ENCODE measurements around the gene EHMT1. TPM values are rescaled to one million over a fixed set of nuclear protein-coding genes. Genes with fewer than 3 reads are reported as not detected.
A peak's percentile ranks its signal among the peaks of the same experiment; 100 is the strongest.

Gene EHMT1
- total RNA-seq, 6 experiments from 2014 or later: 41.0 to 116 (median 46.9) TPM

GRCh38 chr9:137738703-137739102, 119.9 kb downstream of the EHMT1 start:
- H3K4me3 Mint-ChIP-seq: no peak overlapping the region
- no peak overlapping the region; the same call in 1 of the 2 replicates for H3K27ac Mint-ChIP-seq
- no peaks in the 10 kb centered on the region for H3K4me1 Mint-ChIP-seq (ENCODE audit: low read depth)
- H3K27me3 Mint-ChIP-seq (ENCODE audit: insufficient read depth): no peaks in the 10 kb centered on the region
- peaks cover 28% of the 10 kb centered on the region for H3K36me3 Mint-ChIP-seq (ENCODE audit: low read depth)
- DNase-seq: no peak
- H3K9me3 Mint-ChIP-seq: peaks cover 7% of the 10 kb centered on the region
- TF ChIP-seq CTCF (IDR thresholded peaks at IDR 0.05): no peak

GRCh38 chr9:137739371-137740309, 120.8 kb downstream of the EHMT1 start:
- no peak for DNase-seq
- no peaks in the 10 kb centered on the region for H3K27me3 Mint-ChIP-seq (ENCODE audit: insufficient read depth)
- peaks cover 21% of the 10 kb centered on the region for H3K36me3 Mint-ChIP-seq (ENCODE audit: low read depth)
- H3K9me3 Mint-ChIP-seq: no peaks in the 10 kb centered on the region
- no peaks in the 10 kb centered on the region for H3K4me1 Mint-ChIP-seq (ENCODE audit: low read depth)
- H3K27ac Mint-ChIP-seq: no peak overlapping the region
- TF ChIP-seq CTCF (IDR thresholded peaks at IDR 0.05): no peak
- H3K4me3 Mint-ChIP-seq: no peak overlapping the region

- no peaks in the 10 kb centered on the region for H3K9me3 Mint-ChIP-seq
- TF ChIP-seq CTCF (IDR thresholded peaks at IDR 0.05): no peak
- H3K4me1 Mint-ChIP-seq (ENCODE audit: low read depth): no peaks in the 10 kb centered on the region; the same call in 1 of the 2 replicates
- peak; percentile 9 for DNase-seq
- peaks cover 15% of the 10 kb centered on the region; the same call in 1 of the 2 replicates for H3K36me3 Mint-ChIP-seq (ENCODE audit: low read depth)
- no peak overlapping the region for H3K27ac Mint-ChIP-seq
- H3K4me3 Mint-ChIP-seq: no peak overlapping the region
- H3K27me3 Mint-ChIP-seq (ENCODE audit: insufficient read depth): peaks cover 2% of the 10 kb centered on the region; the same call in 1 of the 2 replicates
Measured at GRCh38 chr9:137740312-137740711, 121.5 kb downstream of the EHMT1 start.

- no peaks in the 10 kb centered on the region for H3K9me3 Mint-ChIP-seq
- peaks cover 8% of the 10 kb centered on the region; the same call in 1 of the 2 replicates for H3K4me1 Mint-ChIP-seq (ENCODE audit: low read depth)
- H3K27me3 Mint-ChIP-seq (ENCODE audit: insufficient read depth): peaks cover 2% of the 10 kb centered on the region
- peaks cover 15% of the 10 kb centered on the region; the same call in 1 of the 2 replicates for H3K36me3 Mint-ChIP-seq (ENCODE audit: low read depth)
- H3K27ac Mint-ChIP-seq: no peak overlapping the region
- DNase-seq: no peak
- no peak overlapping the region for H3K4me3 Mint-ChIP-seq
- no peak for TF ChIP-seq CTCF (IDR thresholded peaks at IDR 0.05)
Measured at GRCh38 chr9:137741330-137741729, 122.5 kb downstream of the EHMT1 start.

GRCh38 chr9:137742698-137743097, 123.9 kb downstream of the EHMT1 start:
- Mint-ChIP-seq H3K4me1 (ENCODE audit: low read depth) (peaks cover 8% of the 10 kb centered on the region; the same call in 1 of the 2 replicates), H3K36me3 (ENCODE audit: low read depth) (peaks cover 19% of the 10 kb centered on the region; the same call in 1 of the 2 replicates), H3K4me3 (no peak overlapping the region), H3K9me3 (no peaks in the 10 kb centered on the region), H3K27me3 (ENCODE audit: insufficient read depth) (peaks cover 2% of the 10 kb centered on the region), H3K27ac (no peak overlapping the region; the same call in 1 of the 2 replicates)
- TF ChIP-seq CTCF (IDR thresholded peaks at IDR 0.05): no peak
- no peak for DNase-seq

All from HFFc6 (cell line).